Activated CD8-positive, alpha-beta memory T cell treated with anti-CD3 and anti-CD28 coated beads, Interleukin-2, amount 50 U/mL, for 24 hours (primary cell): Measurements from ENCODE around the gene KIAA0825.

Experiments used
- DNase-seq: peaks from one replicate; pipeline ENCODE4 v3.0.0-alpha.2; 2020; ENCODE audit errors: extremely low read depth

Gene KIAA0825

GRCh38 chr5:94618493-94619328, at the start of gene KIAA0825, which contains the start of gene SLF1:
Gene KIAA0825 (minus strand): TSS chr5:94618604. CDS start chr5:94537126, 81,478 bp downstream.
Gene SLF1 (plus strand): TSS chr5:94618669. CDS start chr5:94628811, 10,142 bp downstream.
- peak; percentile 73 for DNase-seq

GRCh38 chr5:94667937-94668336, 49.5 kb upstream of the KIAA0825 start:
- no peak for DNase-seq

- DNase-seq = no peak
Observed at GRCh38 chr5:94661086-94661485, 42.7 kb upstream of the KIAA0825 start.

- no peak for DNase-seq
Observed at GRCh38 chr5:94660506-94660905, 42.1 kb upstream of the KIAA0825 start.

- no peak for DNase-seq
Observed at GRCh38 chr5:94658272-94658671, 39.9 kb upstream of the KIAA0825 start.

- DNase-seq = no peak
Observed at GRCh38 chr5:94649874-94650273, 31.5 kb upstream of the KIAA0825 start.

- DNase-seq = no peak
Observed at GRCh38 chr5:94646758-94647157, 28.4 kb upstream of the KIAA0825 start.

- DNase-seq = no peak
Observed at GRCh38 chr5:94645053-94645452, 26.6 kb upstream of the KIAA0825 start.

- no peak for DNase-seq
Observed at GRCh38 chr5:94640176-94640575, 21.8 kb upstream of the KIAA0825 start.

GRCh38 chr5:94632024-94632423, 13.6 kb upstream of the KIAA0825 start:
- DNase-seq = no peak

- no peak for DNase-seq
Observed at GRCh38 chr5:94627191-94627590, 8.8 kb upstream of the KIAA0825 start.

GRCh38 chr5:94623877-94624276, 5.5 kb upstream of the KIAA0825 start:
- no peak for DNase-seq

- DNase-seq = no peak
Observed at GRCh38 chr5:94623011-94623410, 4.6 kb upstream of the KIAA0825 start.

GRCh38 chr5:94621763-94622162, 3.4 kb upstream of the KIAA0825 start:
- DNase-seq = no peak

- no peak for DNase-seq
Observed at GRCh38 chr5:94620256-94620655, 1.9 kb upstream of the KIAA0825 start.

- DNase-seq = peak; percentile 1
Observed at GRCh38 chr5:94618029-94618492, 343 bp downstream of the KIAA0825 start.

- DNase-seq = no peak
Observed at GRCh38 chr5:94615862-94616261, 2.5 kb downstream of the KIAA0825 start.

GRCh38 chr5:94614156-94614805, 4.1 kb downstream of the KIAA0825 start:
- DNase-seq = no peak

- DNase-seq = no peak
Observed at GRCh38 chr5:94613583-94613982, 4.8 kb downstream of the KIAA0825 start.

GRCh38 chr5:94595281-94595840, 23.0 kb downstream of the KIAA0825 start:
- DNase-seq = no peak

- DNase-seq = no peak
Observed at GRCh38 chr5:94577466-94578245, 40.7 kb downstream of the KIAA0825 start.

GRCh38 chr5:94575196-94575595, 43.2 kb downstream of the KIAA0825 start:
- DNase-seq = no peak
